Gastroesophageal sphincter (tissue), 4 donors: ENCODE data around the gene P2RX4. TPM values are rescaled to one million over a fixed set of nuclear protein-coding genes. Genes with fewer than 3 reads are reported as not detected.

Experiments used
- ATAC-seq: fragments of 150-250 bp; one replicate; pipeline ENCODE4 v1.9.1; 2016; ENCODE audit warnings: mild to moderate bottlenecking, moderate library complexity
- H3K27ac ChIP-seq, 4 donors: fragments of 200-600 bp; sonication (generic) in 3 of 4; 1 replicate in 3 of 4; 2 replicates in 1 of 4; pipeline ENCODE4 v1.5.1; 2016 to 2019
- H3K27me3 ChIP-seq: fragments of 200-600 bp; sonication (generic); one replicate; pipeline ENCODE4 v1.5.1; 2019
- H3K36me3 ChIP-seq, 2 donors: fragments of 200-600 bp; sonication (generic); one replicate each; pipeline ENCODE4 v1.5.1; 2019; ENCODE audit warnings: control low read depth in 1 of 2
- H3K4me1 ChIP-seq, 3 donors: fragments of 200-600 bp; sonication (generic); 1 replicate in 2 of 3; 2 replicates in 1 of 3; pipeline ENCODE4 v1.5.1; 2016 to 2019; ENCODE audit warnings: control low read depth in 2 of 3
- H3K4me3 ChIP-seq, 2 donors: fragments of 200-600 bp; sonication (generic); one replicate each; pipeline ENCODE4 v1.5.1; 2019; ENCODE audit warnings: mild to moderate bottlenecking in 1 of 2, moderate library complexity in 1 of 2
- H3K9me3 ChIP-seq, 3 donors: fragments of 200-600 bp; sonication (generic); one replicate each; pipeline ENCODE4 v1.5.1; 2017 to 2019; ENCODE audit warnings: control low read depth in 2 of 3
- CTCF ChIP-seq, 4 experiments: fragments of 200-600 bp in 2 of 4; fragments of 450-650 bp in 2 of 4; sonication (generic) in 1 of 4; IDR thresholded peaks; one replicate each; pipeline ENCODE4 v1.5.1; 2017 to 2019; ENCODE audit warnings: antibody characterized with exemption in 4 of 4, mild to moderate bottlenecking in 2 of 4, moderate library complexity in 2 of 4
- EP300 ChIP-seq: sonication (generic); formaldehyde crosslinking; IDR thresholded peaks from one replicate; pipeline ENCODE4 v1.6.1; 2017; ENCODE audit warnings: antibody characterized with exemption, mild to moderate bottlenecking
- POLR2A ChIP-seq, 2 donors: fragments of 450-650 bp; IDR thresholded peaks; one replicate each; pipeline ENCODE4 v1.6.1; 2017; ENCODE audit warnings: antibody characterized with exemption in 2 of 2, mild to moderate bottlenecking in 2 of 2, moderate library complexity in 1 of 2
- POLR2AphosphoS5 ChIP-seq: sonication (generic); formaldehyde crosslinking; IDR thresholded peaks from one replicate; pipeline ENCODE4 v1.6.1; 2017; ENCODE audit warnings: antibody characterized with exemption
- WGBS, 2 donors: methylation state at CpG; one replicate each; pipeline ENCODE4 v1.1.5; 2018; ENCODE audit warnings: low coverage in 1 of 2; 5-methylcytosine and 5-hydroxymethylcytosine counted together
- total RNA-seq, 4 donors: library from RNA; depleted of rRNA; stranded (reverse); fragments of >200 nt; gene quantifications; one replicate each; pipeline ENCODE4 v1.1.0, GENCODE V29; 2016

Gene P2RX4
- total RNA-seq, 4 donors from 2014 or later = 15.1 to 32.8 (median 31.0) TPM

- Histone ChIP-seq H3K27ac (no peak overlapping the region), H3K27me3 (no peaks in the 10 kb centered on the region), H3K36me3 (peaks cover 0 to 99% of the 10 kb centered on the region in 2 donors), H3K4me3 (no peak overlapping the region), H3K4me1 (no peaks in the 10 kb centered on the region), H3K9me3 (no peaks in the 10 kb centered on the region)
- no peak for TF ChIP-seq EP300
- no peak for TF ChIP-seq POLR2AphosphoS5
- TF ChIP-seq POLR2A (IDR thresholded peaks at IDR 0.05) = no peak
- no peak for TF ChIP-seq CTCF (IDR thresholded peaks at IDR 0.05)
- ATAC-seq = no peak
- WGBS, 2 donors = 50% methylated on average over 1 of the region's 22 CpGs; no CpG with 5 or more reads in 1 of the 2 donors
These were observed 38.7 kb downstream of the P2RX4 start for GRCh38 chr12:121248622-121249021.

- Histone ChIP-seq H3K36me3 (peaks cover 0 to 95% of the 10 kb centered on the region in 2 donors), H3K4me1 (no peaks in the 10 kb centered on the region), H3K27ac (no peak overlapping the region), H3K4me3 (no peak overlapping the region), H3K9me3 (no peaks in the 10 kb centered on the region), H3K27me3 (no peaks in the 10 kb centered on the region)
- ATAC-seq = no peak
- WGBS, 2 donors = 53 to 62% methylated on average over 4 to 13 of the region's 14 CpGs
- TF ChIP-seq POLR2AphosphoS5 (no peak), EP300 (no peak)
These were observed 40.4 kb downstream of the P2RX4 start for GRCh38 chr12:121250359-121250758.

GRCh38 chr12:121251838-121252237, 41.9 kb downstream of the P2RX4 start:
- Histone ChIP-seq H3K27ac (no peak overlapping the region), H3K4me1 (no peaks in the 10 kb centered on the region), H3K27me3 (no peaks in the 10 kb centered on the region), H3K4me3 (no peak overlapping the region), H3K9me3 (no peaks in the 10 kb centered on the region), H3K36me3 (peaks cover 0 to 97% of the 10 kb centered on the region in 2 donors)
- no peak for ATAC-seq
- 59 to 60% methylated on average over 2 of the region's 2 CpGs for WGBS, 2 donors
- TF ChIP-seq CTCF (IDR thresholded peaks at IDR 0.05) (no peak), EP300 (no peak), POLR2A (IDR thresholded peaks at IDR 0.05) (no peak), POLR2AphosphoS5 (no peak)

GRCh38 chr12:121252712-121253345, 42.9 kb downstream of the P2RX4 start:
- peaks cover 0 to 97% of the 10 kb centered on the region in 2 donors for H3K36me3 ChIP-seq
- TF ChIP-seq EP300 (no peak), POLR2A (IDR thresholded peaks at IDR 0.05) (no peak), POLR2AphosphoS5 (no peak), CTCF (IDR thresholded peaks at IDR 0.05) (no peak)
- 98% methylated on average over 7 of the region's 9 CpGs; no CpG with 5 or more reads in 1 of the 2 donors for WGBS, 2 donors

GRCh38 chr12:121253638-121254335, 43.9 kb downstream of the P2RX4 start:
- WGBS, 2 donors = 94 to 96% methylated on average over 9 to 10 of the region's 15 CpGs
- ATAC-seq = no peak
- H3K9me3 ChIP-seq = no peaks in the 10 kb centered on the region
- peaks cover 0 to 97% of the 10 kb centered on the region in 2 donors for H3K36me3 ChIP-seq
- TF ChIP-seq EP300 = no peak
- TF ChIP-seq POLR2A (IDR thresholded peaks at IDR 0.05) = no peak
- TF ChIP-seq CTCF (IDR thresholded peaks at IDR 0.05) = no peak
- TF ChIP-seq POLR2AphosphoS5 = no peak
- H3K4me3 ChIP-seq = no peak overlapping the region
- H3K27me3 ChIP-seq = no peaks in the 10 kb centered on the region
- no peaks in the 10 kb centered on the region for H3K4me1 ChIP-seq
- H3K27ac ChIP-seq = no peak overlapping the region

More at GRCh38 chr12:121252712-121253345, 42.9 kb downstream of the P2RX4 start:
- Histone ChIP-seq H3K27ac (no peak overlapping the region), H3K9me3 (no peaks in the 10 kb centered on the region), H3K27me3 (no peaks in the 10 kb centered on the region), H3K4me1 (no peaks in the 10 kb centered on the region), H3K4me3 (no peak overlapping the region)
- ATAC-seq = no peak
